ENCODE data around the gene ZNF783.

GRCh38 chr7:149320313-149321124 is 58.5 kb downstream of the ZNF783 start:
- no peak for TF ChIP-seq EZH2phosphoT487 (IDR thresholded peaks at IDR 0.05; ENCODE audit: low read depth, severe bottlenecking, unreplicated experiment)
- no peak for TF ChIP-seq CTCF (IDR thresholded peaks at IDR 0.05; ENCODE audit: poor library complexity)

Measured in hepatocyte (in vitro differentiated cells).